ENCODE results near the gene FOXN1.

FOXN1 gene

GRCh38 chr17:28540231-28540630, 34.1 kb downstream of the FOXN1 start:
- Histone ChIP-seq H3K27ac (no peak overlapping the region), H3K4me3 (no peak overlapping the region)
- no peak for DNase-seq (ENCODE audit: low spot score)

DNA sequence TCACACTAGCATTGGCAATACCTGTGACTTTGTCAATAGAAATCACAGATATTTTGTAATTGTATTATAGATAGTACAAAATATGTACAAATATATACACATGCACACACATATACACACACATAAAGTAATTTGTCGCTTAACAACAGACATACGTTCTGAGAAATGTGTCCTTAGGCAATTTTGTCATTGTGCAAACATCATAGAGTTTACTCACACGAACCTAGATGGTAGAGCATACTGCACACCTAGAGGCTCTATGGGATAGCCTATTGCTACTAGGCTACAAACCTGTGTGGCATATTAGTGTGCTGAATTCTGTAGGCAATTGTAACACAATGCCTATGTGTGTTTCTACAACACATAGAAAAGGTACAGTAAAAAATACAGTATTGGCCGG, 35.3 kb downstream of the FOXN1 start:
- TF ChIP-seq CTCF (IDR thresholded peaks at IDR 0.05) = no peak
- DNase-seq (ENCODE audit: low spot score) = no peak
- Histone ChIP-seq H3K27ac (no peak overlapping the region), H3K4me3 (no peak overlapping the region)

More at GRCh38 chr17:28540231-28540630, 34.1 kb downstream of the FOXN1 start:
- TF ChIP-seq CTCF (IDR thresholded peaks at IDR 0.05) = no peak

DNA sequence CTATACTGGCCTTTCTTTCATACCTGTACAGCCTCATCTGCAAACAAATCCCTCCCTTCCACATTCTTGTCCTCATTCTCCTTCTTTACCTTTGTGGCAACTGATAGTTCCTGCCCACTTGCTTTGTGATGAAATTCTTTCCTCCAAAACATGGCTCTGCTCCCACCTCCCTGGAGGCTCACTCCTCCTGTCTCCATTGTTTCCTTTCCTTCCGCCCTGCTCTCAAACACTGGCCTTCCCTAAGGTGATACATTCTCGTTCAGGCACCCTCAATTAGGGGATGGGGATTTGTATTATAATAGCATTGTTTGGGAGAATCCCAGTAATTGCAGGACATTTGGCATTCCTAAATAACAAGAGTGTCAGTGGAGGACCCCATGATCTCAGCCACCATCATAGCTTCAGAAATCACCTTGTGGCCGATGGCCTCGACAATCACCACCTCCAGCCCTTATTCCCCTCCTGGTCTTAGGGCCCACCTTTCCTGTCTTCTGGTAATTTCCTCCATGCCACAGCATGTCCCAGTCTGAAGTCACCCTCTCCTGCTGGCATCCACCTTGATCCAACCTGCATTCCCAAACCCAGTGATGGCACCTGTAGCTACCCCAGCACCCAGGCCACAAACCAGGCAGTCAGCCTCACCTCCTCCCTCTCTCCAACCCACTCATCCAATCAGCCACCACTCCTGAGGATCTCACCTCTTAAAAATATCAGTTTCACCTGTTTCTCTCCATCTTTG, 38.4 kb downstream of the FOXN1 start:
- Histone ChIP-seq H3K4me3 (no peak overlapping the region), H3K27ac (no peak overlapping the region)
- DNase-seq (ENCODE audit: low spot score) = no peak
- no peak for TF ChIP-seq CTCF (IDR thresholded peaks at IDR 0.05)

DNA sequence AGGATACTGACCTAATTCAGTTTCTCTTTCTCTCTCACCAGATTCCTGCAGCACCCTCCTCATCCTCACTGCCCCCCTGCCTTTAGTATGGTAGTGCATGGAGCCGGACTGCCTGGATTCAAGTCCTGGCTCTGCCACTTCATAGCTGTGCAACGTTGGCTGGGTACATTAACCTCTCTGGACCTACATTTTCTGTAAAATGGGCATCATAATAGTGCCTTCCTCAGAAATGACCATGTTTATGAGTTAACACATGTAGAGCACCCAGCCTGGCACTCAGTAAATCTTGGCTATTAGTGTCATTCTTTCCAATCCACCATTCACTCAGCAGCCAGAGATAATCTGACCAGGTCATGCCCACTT, 39.0 kb downstream of the FOXN1 start:
- Histone ChIP-seq H3K27ac (no peak overlapping the region), H3K4me3 (no peak overlapping the region)
- TF ChIP-seq CTCF (IDR thresholded peaks at IDR 0.05) = no peak
- DNase-seq (ENCODE audit: low spot score) = no peak

DNA sequence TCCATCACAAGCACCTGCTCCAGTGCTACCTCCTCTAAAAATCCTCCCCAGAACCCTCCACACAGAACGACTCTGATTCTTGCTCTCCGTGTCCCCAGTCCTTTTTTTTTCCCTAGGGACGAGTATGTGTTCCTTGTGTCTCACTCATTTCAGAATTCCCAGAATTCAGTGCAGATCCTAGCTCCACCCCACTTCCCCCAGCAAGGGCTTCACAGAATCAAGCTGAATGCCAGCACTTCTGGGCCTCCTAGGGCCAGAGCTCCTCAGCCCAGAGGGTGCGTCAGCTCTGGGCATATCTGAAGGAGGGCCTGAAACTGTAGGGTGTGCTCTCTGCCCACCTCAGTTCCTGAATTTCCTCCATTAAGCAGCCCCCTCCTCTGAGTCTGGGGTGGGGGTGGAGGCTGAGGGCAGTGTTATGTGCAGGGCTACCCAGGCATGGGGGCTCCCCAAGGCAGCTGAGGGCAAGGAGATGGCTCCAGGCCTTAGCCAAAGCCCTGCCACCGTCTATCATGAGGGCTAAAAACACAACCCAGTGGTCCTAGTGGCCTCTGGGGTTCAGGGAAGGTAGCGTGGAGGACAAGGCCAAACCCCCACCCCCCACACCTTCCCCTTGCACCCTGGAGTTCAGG, 39.8 kb downstream of the FOXN1 start:
- no peak overlapping the region for H3K4me3 ChIP-seq
- DNase-seq (ENCODE audit: low spot score) = no peak
- TF ChIP-seq CTCF (IDR thresholded peaks at IDR 0.05) = no peak
- H3K27ac ChIP-seq = no peak overlapping the region

GRCh38 chr17:28547096-28547622, 41.0 kb downstream of the FOXN1 start:
- Histone ChIP-seq H3K27ac (peak overlapping the region in 1 of 2 donors; percentile 46), H3K4me3 (no peak overlapping the region)
- no peak for TF ChIP-seq CTCF (IDR thresholded peaks at IDR 0.05)
- DNase-seq (ENCODE audit: low spot score) = no peak
